Measurements from ENCODE around the gene ACO1.

ACO1 gene

DNA sequence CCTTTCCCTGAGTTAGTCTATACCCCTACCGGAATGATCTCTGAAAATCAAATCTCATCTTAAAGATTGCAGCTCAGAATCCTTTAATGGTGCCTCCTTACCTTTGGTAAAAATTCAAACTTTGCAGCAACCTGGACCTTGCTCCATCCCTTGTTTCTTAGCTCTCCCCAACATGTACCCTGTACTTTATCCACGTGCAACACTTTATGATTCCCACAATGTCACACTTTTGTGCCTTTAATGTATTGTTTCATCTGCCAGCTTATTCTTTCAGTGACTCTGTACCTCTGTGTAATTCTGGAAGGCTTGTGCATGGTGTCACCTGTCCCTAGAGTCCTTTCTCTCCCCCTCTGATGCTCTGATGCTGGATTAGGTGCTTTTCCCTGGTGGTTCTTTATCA is 9.5 kb downstream of the ACO1 start:
- Histone ChIP-seq H3K4me3 (no peak overlapping the region), H4K20me1 (peaks cover 0 to 20% (median 0%) of the 10 kb centered on the region in 11 experiments; a peak in 5 of 22 replicates), H3K9ac (no peak overlapping the region), H3K27ac (no peak overlapping the region), H3K9me3 (replicated peaks in 1 of 11) (peaks cover 0 to 16% (median 10%) of the 10 kb centered on the region in 11 experiments; a peak in 13 of 22 replicates), H3K27me3 (no peaks in the 10 kb centered on the region), H3K36me3 (peaks cover 0 to 11% (median 0%) of the 10 kb centered on the region in 11 experiments; a peak in 4 of 22 replicates), H3K4me2 (no peak overlapping the region), H3K4me1 (peaks cover 0 to 18% (median 0%) of the 10 kb centered on the region in 10 experiments; a peak in 6 of 20 replicates)
- TF ChIP-seq Cebpa-rat (IDR thresholded peaks at IDR 0.05) = no peak

DNA sequence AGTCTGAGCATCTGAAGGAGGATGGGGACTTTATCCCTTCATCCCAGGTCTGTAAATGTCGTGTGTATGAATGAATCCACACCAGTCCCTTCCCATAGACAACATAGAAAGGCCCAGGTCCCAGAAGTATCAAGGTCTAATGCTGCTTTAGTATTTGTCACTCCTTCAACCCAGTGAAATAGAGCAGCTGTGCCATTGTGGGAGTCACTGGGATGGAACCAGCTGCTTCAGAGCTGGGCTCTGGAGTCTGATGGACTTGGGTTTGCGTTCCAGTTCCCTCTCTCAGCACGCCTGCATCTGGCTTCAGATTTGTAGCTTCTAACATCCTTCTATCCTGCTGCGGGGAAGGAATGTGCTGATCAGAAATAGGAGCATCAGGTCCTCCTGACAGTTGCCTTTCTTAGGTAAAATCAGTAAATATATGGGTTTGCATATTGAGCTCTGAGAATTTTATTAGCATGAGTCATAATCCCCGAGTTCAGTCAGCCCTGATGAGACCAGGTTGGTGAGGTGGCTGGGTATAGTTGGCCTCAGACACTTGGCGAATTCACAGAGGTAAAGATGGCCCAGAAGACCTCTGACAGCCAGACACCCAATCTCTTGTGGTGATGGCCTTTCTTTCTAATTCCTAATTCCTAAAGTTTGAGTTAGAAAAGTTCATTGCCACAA is 10.1 kb downstream of the ACO1 start:
- Histone ChIP-seq H3K4me3 (no peak overlapping the region), H3K27me3 (no peaks in the 10 kb centered on the region), H4K20me1 (peaks cover 0 to 14% (median 0%) of the 10 kb centered on the region in 11 experiments; a peak in 5 of 22 replicates), H3K4me2 (no peak overlapping the region), H3K4me1 (peaks cover 0 to 18% (median 0%) of the 10 kb centered on the region in 10 experiments; a peak in 6 of 20 replicates), H3K36me3 (peaks cover 0 to 11% (median 0%) of the 10 kb centered on the region in 11 experiments; a peak in 4 of 22 replicates), H3K9ac (no peak overlapping the region), H3K27ac (no peak overlapping the region), H3K9me3 (replicated peaks in 1 of 11) (peaks cover 0 to 16% (median 10%) of the 10 kb centered on the region in 11 experiments; a peak in 13 of 22 replicates)
- no peak for TF ChIP-seq Cebpa-rat (IDR thresholded peaks at IDR 0.05)

DNA sequence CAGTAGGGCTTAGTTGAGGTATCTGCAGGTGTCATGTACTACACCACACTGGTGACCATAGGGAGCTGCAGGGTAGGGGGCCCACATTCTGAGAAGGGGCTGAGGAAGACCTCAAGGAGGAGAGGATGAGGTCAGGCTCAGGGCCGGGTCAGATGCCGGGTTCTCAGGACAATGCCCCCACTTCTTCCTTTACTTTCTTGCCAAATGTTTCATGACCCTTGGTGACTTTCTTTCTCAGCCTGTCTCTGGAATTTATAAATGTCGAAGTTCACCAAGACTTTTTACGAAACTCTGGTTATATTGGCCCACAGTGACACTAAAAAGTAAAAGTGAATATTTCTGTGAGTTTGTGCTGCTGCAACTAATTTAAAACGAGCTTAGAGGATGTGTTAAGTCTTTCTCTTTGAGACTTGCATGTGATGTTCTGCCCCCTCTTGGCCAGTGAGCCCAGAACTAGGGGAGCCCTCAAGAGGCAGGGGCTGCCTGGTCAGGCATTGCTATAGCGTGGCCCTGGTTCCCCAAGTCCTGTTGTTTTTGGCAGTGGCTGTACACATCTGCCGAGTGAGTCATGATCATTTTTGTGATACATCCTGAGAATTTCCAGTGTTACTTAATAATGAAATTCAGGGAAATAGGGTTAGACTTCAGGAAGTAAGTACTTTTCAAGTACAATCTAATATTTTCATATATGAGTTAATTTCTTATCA is 11.2 kb downstream of the ACO1 start:
- H3K4me2 ChIP-seq = peak overlapping the region in 3 of 11 experiments; percentile 31 to 52 (median 45); a peak in 6 of 22 replicates
- peak overlapping the region in 1 of 11 experiments; percentile 39; a peak in 2 of 22 replicates for H3K27ac ChIP-seq
- no peak for TF ChIP-seq Cebpa-rat (IDR thresholded peaks at IDR 0.05)
- H3K4me3 ChIP-seq = no peak overlapping the region
- peak overlapping the region in 1 of 11 experiments; percentile 25; a peak in 1 of 22 replicates for H3K9ac ChIP-seq
- peaks cover 0 to 18% (median 0%) of the 10 kb centered on the region in 10 experiments; a peak in 6 of 20 replicates for H3K4me1 ChIP-seq
- no peaks in the 10 kb centered on the region for H3K27me3 ChIP-seq
- H3K36me3 ChIP-seq = peaks cover 0 to 6% (median 0%) of the 10 kb centered on the region in 11 experiments; a peak in 4 of 22 replicates
- peaks cover 0 to 16% (median 10%) of the 10 kb centered on the region in 11 experiments; a peak in 13 of 22 replicates for H3K9me3 ChIP-seq (replicated peaks in 1 of 11)
- peaks cover 0 to 8% (median 0%) of the 10 kb centered on the region in 11 experiments; a peak in 4 of 22 replicates for H4K20me1 ChIP-seq

DNA sequence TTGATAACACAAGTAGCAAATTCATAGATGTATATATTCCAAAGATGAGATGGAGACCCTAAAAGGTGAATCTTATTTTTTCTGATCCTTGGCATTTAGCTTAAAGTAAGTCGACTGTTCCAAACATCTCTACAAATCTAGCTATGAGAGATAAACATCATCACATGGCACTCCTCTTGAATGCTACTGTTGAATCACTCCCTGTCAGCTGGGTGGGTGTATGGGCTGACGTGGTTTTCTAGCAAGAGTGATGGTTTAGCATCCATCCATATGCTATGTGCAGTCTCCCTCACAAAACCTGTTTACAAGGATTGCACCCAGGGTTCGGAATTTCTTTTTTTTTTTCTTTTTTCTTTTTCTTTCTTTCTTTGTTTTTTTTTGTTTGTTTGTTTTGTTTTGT is 13.8 kb downstream of the ACO1 start:
- peaks cover 0 to 8% (median 0%) of the 10 kb centered on the region in 11 experiments; a peak in 4 of 22 replicates for H4K20me1 ChIP-seq
- no peaks in the 10 kb centered on the region for H3K27me3 ChIP-seq
- TF ChIP-seq Cebpa-rat (IDR thresholded peaks at IDR 0.05) = no peak
- H3K4me3 ChIP-seq = no peak overlapping the region
- H3K4me1 ChIP-seq = peaks cover 0 to 18% (median 0%) of the 10 kb centered on the region in 10 experiments; a peak in 6 of 20 replicates
- no peak overlapping the region for H3K27ac ChIP-seq
- no peak overlapping the region for H3K4me2 ChIP-seq
- peaks cover 0 to 3% (median 0%) of the 10 kb centered on the region in 11 experiments; a peak in 2 of 22 replicates for H3K36me3 ChIP-seq
- H3K9ac ChIP-seq = no peak overlapping the region
- H3K9me3 ChIP-seq (replicated peaks in 1 of 11) = peaks cover 0 to 9% (median 5%) of the 10 kb centered on the region in 11 experiments; a peak in 11 of 22 replicates

DNA sequence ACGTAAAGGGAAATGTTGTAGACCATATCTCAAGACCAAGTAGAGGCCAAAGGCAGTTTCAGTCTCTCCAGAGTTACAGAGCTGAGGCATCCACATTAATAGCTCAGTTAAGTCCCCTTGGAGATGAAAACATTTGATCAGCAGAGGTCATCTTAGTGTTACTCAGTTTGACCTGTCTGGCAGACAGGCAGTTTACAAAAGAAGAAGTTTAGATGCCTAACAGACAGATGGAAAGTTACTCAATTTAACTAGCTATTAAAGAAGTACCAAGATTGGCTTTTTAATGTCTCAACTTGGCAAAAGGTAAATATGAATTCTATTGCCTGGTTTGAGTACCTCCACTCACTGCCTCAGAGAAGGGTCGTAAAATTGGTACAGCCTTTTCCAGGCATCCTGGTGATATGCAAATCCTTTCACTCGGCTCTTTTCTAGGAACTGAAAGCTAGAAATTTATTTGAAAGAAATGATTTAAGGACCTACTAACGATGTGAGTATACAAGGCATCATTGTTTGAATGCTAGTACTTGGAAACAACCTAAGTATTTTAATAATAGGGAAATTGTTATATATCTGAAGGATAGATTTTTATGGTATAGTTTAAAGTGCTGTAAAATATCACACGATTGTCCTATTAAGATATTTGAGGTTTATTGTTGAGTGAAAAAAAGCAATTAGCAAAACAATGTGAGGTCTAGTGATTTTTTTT is 14.8 kb downstream of the ACO1 start:
- no peak overlapping the region for H3K9ac ChIP-seq
- no peak for TF ChIP-seq Cebpa-rat (IDR thresholded peaks at IDR 0.05)
- H3K27ac ChIP-seq = no peak overlapping the region
- peaks cover 0 to 18% (median 0%) of the 10 kb centered on the region in 10 experiments; a peak in 6 of 20 replicates for H3K4me1 ChIP-seq
- no peak overlapping the region for H3K4me2 ChIP-seq
- H3K27me3 ChIP-seq = no peaks in the 10 kb centered on the region
- H3K9me3 ChIP-seq (replicated peaks in 1 of 11) = peaks cover 0 to 3% (median 0%) of the 10 kb centered on the region in 11 experiments; a peak in 1 of 22 replicates
- H4K20me1 ChIP-seq = peaks cover 0 to 8% (median 0%) of the 10 kb centered on the region in 11 experiments; a peak in 4 of 22 replicates
- no peak overlapping the region for H3K4me3 ChIP-seq
- H3K36me3 ChIP-seq = 0 out of 22 replicates have a peak, but pooled peaks cover 0 to 4% (median 0%) of the 10 kb centered on the region in 11 experiments

DNA sequence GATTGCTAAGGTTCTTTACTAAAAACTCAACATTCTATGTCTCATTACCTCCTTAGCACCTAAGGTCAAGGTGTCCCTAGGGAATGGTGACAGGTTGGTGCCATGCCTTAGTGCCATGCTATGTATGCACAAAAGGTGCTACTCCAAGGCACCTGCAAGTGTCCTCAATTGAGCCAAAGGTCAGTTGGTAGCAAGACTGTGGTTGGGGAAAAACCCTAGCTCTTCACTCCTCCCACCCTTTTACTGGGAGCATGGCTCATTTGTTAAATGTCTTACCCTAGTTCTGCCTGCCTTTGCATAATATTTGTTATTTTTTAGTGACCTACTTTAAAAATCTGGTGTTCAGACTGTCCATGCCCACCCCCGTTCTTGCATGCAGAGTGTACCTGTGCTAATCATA is 17.0 kb downstream of the ACO1 start:
- Histone ChIP-seq H3K27me3 (no peaks in the 10 kb centered on the region), H3K4me2 (no peak overlapping the region), H3K4me3 (no peak overlapping the region), H3K9me3 (replicated peaks in 1 of 11) (peaks cover 13 to 23% (median 20%) of the 10 kb centered on the region in 11 experiments), H3K27ac (no peak overlapping the region), H3K36me3 (peaks cover 16 to 26% (median 17%) of the 10 kb centered on the region in 11 experiments), H4K20me1 (peaks cover 0 to 8% (median 0%) of the 10 kb centered on the region in 11 experiments; a peak in 4 of 22 replicates), H3K9ac (no peak overlapping the region), H3K4me1 (peaks cover 0 to 4% (median 0%) of the 10 kb centered on the region in 10 experiments; a peak in 1 of 20 replicates)
- no peak for TF ChIP-seq Cebpa-rat (IDR thresholded peaks at IDR 0.05)

DNA sequence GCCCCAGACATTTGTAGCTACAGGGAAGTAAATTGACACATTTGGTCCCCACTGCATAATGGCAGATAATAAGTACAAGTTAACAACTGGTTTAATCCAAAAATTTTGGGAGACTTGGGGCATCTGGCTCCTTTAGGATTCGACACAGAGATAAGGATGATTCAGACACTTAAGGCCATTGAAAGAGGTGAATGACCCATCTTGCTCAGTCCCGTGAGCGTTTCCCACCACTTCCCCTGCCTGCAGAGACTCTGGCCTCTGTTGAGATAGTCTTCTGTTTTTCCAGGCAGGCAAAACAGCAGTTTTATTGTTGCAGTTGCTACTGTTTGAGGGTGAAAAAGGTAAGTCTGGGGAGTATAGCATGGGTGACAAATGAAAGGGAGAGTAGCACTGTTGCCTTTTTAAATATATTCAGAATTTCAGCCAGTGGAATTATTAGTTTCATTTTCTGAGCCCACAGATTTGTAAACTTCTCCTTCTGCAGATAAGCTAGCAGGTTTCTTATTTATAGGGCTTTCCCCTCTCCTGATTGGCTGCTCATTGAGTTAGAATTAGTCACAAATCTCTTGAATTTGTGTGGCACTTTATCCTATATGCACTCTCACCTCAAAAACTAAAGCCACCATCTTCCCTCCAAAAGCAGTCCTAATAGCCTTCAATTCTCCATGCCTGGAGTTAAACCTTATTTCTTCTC is 19.3 kb downstream of the ACO1 start:
- peaks cover 38 to 48% (median 40%) of the 10 kb centered on the region in 11 experiments for H3K36me3 ChIP-seq
- H3K4me1 ChIP-seq = 0 out of 20 replicates have a peak, but pooled peaks cover 0 to 4% (median 0%) of the 10 kb centered on the region in 10 experiments
- H3K9me3 ChIP-seq (replicated peaks in 1 of 11) = peaks cover 19 to 31% (median 25%) of the 10 kb centered on the region in 11 experiments
- H3K27ac ChIP-seq = no peak overlapping the region
- H3K4me3 ChIP-seq = no peak overlapping the region
- no peaks in the 10 kb centered on the region for H3K27me3 ChIP-seq
- TF ChIP-seq Cebpa-rat (IDR thresholded peaks at IDR 0.05) = no peak
- peaks cover 0 to 5% (median 0%) of the 10 kb centered on the region in 11 experiments; a peak in 1 of 22 replicates for H4K20me1 ChIP-seq
- no peak overlapping the region for H3K9ac ChIP-seq
- no peak overlapping the region for H3K4me2 ChIP-seq

DNA sequence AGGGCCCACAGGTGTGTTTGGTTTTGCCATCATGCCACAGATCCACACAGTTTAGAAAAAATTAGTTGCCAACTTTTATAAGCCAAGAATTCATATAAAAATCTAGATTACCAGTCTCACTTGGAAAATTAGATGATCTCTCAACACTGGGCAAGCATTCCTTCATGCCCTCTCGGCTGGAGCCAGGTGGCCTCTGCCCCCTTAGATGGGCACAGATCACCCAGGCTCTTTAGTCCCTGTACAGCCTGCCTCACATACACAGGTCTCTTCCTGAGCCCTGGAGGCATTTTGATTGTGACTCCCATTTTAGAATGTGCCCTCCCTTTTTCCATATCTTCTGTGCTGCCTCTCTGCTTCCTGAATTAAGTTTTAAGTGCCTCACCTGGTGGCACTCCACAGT is 20.0 kb downstream of the ACO1 start:
- Histone ChIP-seq H4K20me1 (no peaks in the 10 kb centered on the region), H3K4me2 (no peak overlapping the region), H3K4me1 (0 out of 20 replicates have a peak, but pooled peaks cover 0 to under 1% (median 0%) of the 10 kb centered on the region in 10 experiments), H3K27ac (no peak overlapping the region), H3K4me3 (no peak overlapping the region), H3K9me3 (replicated peaks in 1 of 11) (peaks cover 19 to 31% (median 25%) of the 10 kb centered on the region in 11 experiments), H3K36me3 (peaks cover 45 to 55% (median 47%) of the 10 kb centered on the region in 11 experiments), H3K9ac (no peak overlapping the region), H3K27me3 (no peaks in the 10 kb centered on the region)
- TF ChIP-seq Cebpa-rat (IDR thresholded peaks at IDR 0.05) = no peak
